Neutrophil (primary cell): ENCODE data around the gene SLC6A12.

Experiments used
- H3K27ac ChIP-seq: fragments of 200-600 bp; sonication (generic); 2 replicates; pipeline ENCODE4 v1.5.1; 2016; ENCODE audit warnings: mild to moderate bottlenecking, moderate library complexity
- H3K27me3 ChIP-seq: fragments of 200-600 bp; sonication (generic); 2 replicates; pipeline ENCODE4 v1.6.0; 2016; ENCODE audit warnings: mild to moderate bottlenecking
- H3K36me3 ChIP-seq: fragments of 200-600 bp; sonication (generic); 2 replicates; pipeline ENCODE4 v1.5.1; 2017
- H3K4me1 ChIP-seq, 2 experiments: fragments of 200-600 bp in 1 of 2; sonication (generic) in 1 of 2; 1 replicate in 1 of 2; 2 replicates in 1 of 2; pipeline versions ENCODE4 v1.5.1 to v1.6.1; 2013 to 2016; ENCODE audit warnings: low read depth in 1 of 2, low read length in 1 of 2, mild to moderate bottlenecking in 1 of 2, moderate library complexity in 1 of 2; ENCODE audit not compliant: control insufficient read depth in 1 of 2, insufficient read depth in 1 of 2
- H3K4me3 ChIP-seq, 2 experiments: fragments of 200-600 bp in 1 of 2; sonication (generic) in 1 of 2; 1 replicate in 1 of 2; 2 replicates in 1 of 2; pipeline ENCODE4 v1.5.1; 2013 to 2016; ENCODE audit warnings: low read depth in 1 of 2, low read length in 1 of 2, mild to moderate bottlenecking in 1 of 2, moderate library complexity in 1 of 2
- H3K9me3 ChIP-seq: fragments of 200-600 bp; sonication (generic); 2 replicates; pipeline ENCODE4 v1.5.1; 2016
- TF ChIP-seq, protein P1 (sequence below): fragments of 200-600 bp; sonication (generic); IDR thresholded peaks from 2 replicates; pipeline ENCODE4 v1.5.1; 2016; ENCODE audit warnings: antibody characterized with exemption

Gene SLC6A12

DNA sequence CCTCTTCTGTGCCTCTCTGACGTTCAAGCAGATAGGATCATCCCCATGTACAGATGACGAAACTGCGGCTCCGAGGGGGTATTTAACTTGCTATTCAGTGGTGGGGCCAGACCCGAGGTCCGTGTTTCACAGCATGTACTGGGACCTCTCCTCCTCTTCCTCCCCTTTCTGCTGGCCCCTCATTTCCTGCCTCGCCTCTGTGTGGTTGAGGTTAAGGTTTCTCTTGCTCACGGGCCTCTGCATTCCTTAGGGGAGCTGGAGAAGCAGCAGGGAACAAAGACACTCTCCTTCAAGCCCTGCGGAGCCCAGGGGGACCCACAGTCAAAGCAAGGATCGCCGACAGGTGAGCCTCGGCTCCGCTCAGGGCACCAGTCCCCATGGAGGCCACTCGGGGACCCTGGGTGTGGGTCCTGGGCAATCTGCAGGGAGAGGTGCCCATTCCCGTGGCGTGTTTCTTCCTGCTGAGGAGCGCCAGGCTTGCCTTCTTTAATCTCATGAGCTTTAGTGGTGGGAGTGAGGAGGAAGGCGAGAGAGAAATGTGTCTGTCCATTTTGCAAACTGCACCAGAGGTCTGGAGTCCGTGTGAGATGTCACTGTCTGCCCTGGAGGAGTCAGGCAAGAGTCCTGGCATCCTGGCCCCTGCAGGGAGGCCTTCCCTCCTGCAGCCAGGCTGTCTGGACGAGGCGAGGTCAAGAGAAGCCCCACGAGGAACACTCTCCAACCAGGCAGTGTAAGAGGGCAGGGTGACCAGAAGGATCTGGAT lies 45.0 kb downstream of the SLC6A12 start:
- Histone ChIP-seq H3K27ac (no peak overlapping the region), H3K9me3 (no peaks in the 10 kb centered on the region), H3K36me3 (no peaks in the 10 kb centered on the region), H3K4me3 (no peak overlapping the region), H3K4me1 (no peaks in the 10 kb centered on the region), H3K27me3 (peaks cover 34% of the 10 kb centered on the region)
- TF ChIP-seq, protein P1, sequence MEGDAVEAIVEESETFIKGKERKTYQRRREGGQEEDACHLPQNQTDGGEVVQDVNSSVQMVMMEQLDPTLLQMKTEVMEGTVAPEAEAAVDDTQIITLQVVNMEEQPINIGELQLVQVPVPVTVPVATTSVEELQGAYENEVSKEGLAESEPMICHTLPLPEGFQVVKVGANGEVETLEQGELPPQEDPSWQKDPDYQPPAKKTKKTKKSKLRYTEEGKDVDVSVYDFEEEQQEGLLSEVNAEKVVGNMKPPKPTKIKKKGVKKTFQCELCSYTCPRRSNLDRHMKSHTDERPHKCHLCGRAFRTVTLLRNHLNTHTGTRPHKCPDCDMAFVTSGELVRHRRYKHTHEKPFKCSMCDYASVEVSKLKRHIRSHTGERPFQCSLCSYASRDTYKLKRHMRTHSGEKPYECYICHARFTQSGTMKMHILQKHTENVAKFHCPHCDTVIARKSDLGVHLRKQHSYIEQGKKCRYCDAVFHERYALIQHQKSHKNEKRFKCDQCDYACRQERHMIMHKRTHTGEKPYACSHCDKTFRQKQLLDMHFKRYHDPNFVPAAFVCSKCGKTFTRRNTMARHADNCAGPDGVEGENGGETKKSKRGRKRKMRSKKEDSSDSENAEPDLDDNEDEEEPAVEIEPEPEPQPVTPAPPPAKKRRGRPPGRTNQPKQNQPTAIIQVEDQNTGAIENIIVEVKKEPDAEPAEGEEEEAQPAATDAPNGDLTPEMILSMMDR, result no peak

DNA sequence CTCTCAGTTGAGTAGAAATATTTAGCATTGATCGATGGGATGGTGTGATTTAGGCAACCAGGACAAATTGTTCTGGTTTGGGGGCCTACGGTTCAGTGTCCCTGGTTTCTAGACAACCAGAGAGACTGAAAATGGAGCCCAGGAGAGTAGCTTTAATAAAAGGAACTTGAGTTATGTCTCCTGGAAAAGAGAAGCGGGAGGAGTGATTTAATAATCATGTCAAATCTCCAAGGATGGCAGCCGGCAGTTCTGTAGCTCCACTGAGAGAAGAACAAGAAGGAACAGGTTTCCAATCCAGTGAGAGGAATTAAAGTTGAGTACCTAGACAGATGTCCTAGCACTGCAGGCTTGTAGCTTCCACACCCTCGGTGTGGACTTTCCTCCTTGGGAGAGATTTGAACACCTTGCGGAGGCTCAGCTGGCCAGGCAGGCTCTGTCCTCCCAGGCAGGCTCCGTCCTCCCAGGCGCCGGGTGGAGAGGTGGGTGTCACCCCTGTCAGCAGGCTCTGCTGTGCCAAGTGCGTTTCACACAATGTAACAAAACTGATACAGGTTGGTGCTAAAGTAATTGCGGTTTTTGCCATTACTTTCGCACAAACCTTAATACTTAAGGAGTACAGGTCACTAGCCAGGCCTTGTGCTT lies 45.9 kb downstream of the SLC6A12 start:
- TF ChIP-seq, protein P1, result no peak
- no peaks in the 10 kb centered on the region for H3K36me3 ChIP-seq
- H3K9me3 ChIP-seq, result no peaks in the 10 kb centered on the region
- no peak overlapping the region for H3K27ac ChIP-seq
- no peaks in the 10 kb centered on the region for H3K4me1 ChIP-seq
- H3K4me3 ChIP-seq, result no peak overlapping the region
- peaks cover 26% of the 10 kb centered on the region for H3K27me3 ChIP-seq

DNA sequence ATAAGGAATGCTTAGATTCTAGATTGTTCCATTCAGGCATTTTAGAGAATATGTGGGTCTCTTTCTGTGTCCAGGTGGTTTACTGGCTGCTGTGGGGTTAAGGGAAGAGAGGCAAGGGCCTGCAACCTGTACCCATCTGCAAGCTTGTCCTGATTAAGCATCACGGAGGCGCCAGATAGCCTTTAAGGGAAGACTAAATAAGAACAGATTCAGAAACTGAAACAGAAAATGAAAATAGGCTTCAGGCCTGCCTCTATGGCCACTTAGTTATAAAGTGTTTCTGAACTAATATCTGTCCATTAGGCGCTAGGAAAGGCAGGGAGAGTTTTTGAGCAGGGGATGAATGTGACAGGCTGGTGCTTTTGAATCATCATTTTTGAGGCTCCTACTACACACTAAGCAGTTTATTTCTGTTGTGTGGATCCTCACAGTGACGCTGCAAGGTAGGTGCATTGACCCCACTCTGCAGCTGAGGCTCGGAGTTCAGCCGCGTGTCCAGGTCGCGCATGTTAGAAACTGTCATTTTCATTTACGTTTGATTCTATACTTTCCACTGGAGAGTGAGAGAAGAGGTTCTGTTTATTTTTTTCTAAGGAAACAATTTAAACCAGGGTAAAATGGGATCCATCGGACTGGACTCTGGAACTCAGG lies 47.4 kb downstream of the SLC6A12 start:
- Histone ChIP-seq H3K27me3 (peaks cover 12% of the 10 kb centered on the region), H3K27ac (no peak overlapping the region), H3K36me3 (no peaks in the 10 kb centered on the region), H3K9me3 (no peaks in the 10 kb centered on the region), H3K4me1 (no peaks in the 10 kb centered on the region), H3K4me3 (no peak overlapping the region)
- TF ChIP-seq, protein P1, result no peak

DNA sequence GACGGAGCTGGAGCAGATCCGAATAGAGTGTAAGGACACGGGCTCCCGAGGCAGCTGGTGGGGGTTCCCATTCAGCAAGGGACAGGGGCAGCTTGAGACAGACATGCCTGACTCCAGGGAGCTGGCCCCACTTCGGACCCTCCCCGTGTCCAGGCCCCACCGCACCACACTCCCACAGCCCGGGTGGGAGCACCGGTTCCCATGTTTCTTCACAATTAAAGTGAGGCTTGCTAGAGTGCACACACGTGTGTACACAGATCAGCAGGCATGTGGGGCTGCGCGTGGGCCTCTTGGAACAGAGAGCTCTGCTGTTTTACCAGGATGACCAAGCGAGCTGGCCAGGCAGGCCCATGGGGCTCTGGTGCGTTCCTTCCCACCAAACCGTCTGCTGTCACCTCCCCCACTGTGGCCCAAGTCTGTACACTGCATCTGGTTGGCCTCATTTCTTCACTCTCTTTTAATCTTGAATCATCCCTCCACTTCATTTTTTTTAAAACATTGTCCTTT lies 48.0 kb downstream of the SLC6A12 start:
- H3K9me3 ChIP-seq, result no peaks in the 10 kb centered on the region

DNA sequence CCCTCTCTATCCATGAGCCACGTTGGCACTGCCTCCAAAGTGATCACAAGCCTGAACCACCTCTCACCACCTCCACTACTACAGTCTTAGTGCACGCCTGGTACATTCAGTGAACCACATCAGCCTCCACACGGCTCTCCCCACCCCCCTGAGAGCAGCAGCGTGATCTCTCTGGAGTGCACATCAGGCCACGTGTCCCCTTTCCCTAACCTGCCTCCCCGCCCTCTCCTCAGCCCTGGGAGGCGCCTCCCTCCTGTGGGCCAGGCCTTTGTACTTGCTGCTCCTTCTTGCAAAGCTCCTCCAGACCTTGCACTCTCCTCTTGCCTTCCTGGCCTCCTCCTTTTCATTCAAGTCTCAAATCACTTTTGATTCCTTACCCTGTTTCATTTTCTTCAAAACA lies 49.8 kb downstream of the SLC6A12 start:
- TF ChIP-seq, protein P1, result no peak
- Histone ChIP-seq H3K4me3 (no peak overlapping the region), H3K27me3 (peaks cover 8% of the 10 kb centered on the region), H3K36me3 (no peaks in the 10 kb centered on the region), H3K4me1 (no peaks in the 10 kb centered on the region), H3K9me3 (no peaks in the 10 kb centered on the region), H3K27ac (no peak overlapping the region)

More for the DNA sequence above, 48.0 kb downstream of the SLC6A12 start:
- no peaks in the 10 kb centered on the region for H3K4me1 ChIP-seq
- H3K27ac ChIP-seq, result no peak overlapping the region
- TF ChIP-seq, protein P1, result no peak
- peaks cover 12% of the 10 kb centered on the region for H3K27me3 ChIP-seq
- H3K4me3 ChIP-seq, result no peak overlapping the region
- no peaks in the 10 kb centered on the region for H3K36me3 ChIP-seq
